Activated naive CD8-positive, alpha-beta T cell treated with anti-CD3 and anti-CD28 coated beads, Interleukin-2, amount 50 U/mL, for 16 hours (primary cell): ENCODE data around the gene ASTN2.

Source experiments
- DNase-seq: peaks from one replicate; pipeline ENCODE4 v3.0.0-alpha.2; 2020; ENCODE audit warnings: low read depth, low spot score

Gene ASTN2

DNA sequence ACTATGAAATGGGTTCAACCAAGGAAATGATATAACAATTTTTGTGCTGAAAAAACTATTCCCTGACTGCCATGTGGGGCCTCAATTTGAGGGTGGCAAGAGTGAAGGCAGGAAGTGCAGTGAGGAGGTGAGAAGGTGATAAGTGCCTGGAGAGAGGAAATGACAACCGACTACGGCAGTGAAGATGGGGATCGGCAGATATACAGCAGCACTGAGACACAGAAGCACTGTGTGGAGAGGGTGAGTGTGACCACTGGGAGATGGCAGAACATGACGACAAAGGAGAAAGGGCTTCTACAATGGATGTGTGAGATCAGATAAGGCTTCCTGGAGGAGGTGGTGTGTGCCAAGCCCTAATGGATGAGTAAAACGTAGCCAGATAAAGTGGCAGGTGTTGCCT is 456.0 kb downstream of the ASTN2 start:
- no peak for DNase-seq

DNA sequence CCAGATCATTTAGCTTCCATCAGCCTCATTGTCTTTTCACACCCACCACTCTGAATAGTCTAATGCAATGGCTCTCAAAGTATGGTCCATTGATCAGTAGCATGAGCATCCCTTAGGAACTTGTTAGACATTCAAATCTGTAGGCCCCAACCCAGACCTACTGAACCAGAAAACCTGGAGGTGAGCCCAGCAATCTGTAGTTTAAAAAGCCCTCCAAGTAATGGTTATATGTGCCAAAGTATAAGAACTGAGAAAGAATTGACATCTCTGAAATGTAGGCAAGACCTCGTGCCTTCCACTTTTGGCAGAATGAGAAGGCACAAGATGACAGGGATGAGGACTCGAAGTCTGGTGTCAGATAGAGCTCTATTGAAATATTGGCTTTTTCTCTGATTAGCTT is 460.1 kb downstream of the ASTN2 start:
- DNase-seq: no peak

- no peak for DNase-seq
Observed at GRCh38 chr9:116953271-116953670, 461.6 kb downstream of the ASTN2 start.

- DNase-seq: no peak
Observed at GRCh38 chr9:116952436-116952810, 462.4 kb downstream of the ASTN2 start.

GRCh38 chr9:116951588-116952435 is 463.0 kb downstream of the ASTN2 start:
- DNase-seq: no peak

DNA sequence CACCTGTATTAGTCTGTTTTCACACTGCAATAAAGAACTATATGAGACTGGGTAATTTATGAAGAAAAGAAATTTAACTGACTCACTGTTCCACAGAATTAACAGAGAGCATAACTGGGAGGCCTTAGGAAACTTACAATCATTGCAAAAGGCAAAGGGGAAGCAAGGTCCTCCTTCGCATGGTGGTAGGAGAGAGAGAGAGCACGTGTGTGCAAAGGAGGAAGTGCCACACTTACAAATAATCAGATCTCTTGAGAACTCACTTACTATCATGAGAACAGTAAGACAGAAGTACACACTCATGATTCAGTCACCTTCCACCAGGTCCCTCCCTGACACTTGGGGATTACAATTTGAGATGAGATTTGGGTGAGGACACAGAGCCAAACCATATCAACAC is 469.0 kb downstream of the ASTN2 start:
- no peak for DNase-seq

GRCh38 chr9:116944714-116945534 is 469.9 kb downstream of the ASTN2 start:
- DNase-seq: no peak

- DNase-seq: no peak
Observed at GRCh38 chr9:116943970-116944369, 470.9 kb downstream of the ASTN2 start.

DNA sequence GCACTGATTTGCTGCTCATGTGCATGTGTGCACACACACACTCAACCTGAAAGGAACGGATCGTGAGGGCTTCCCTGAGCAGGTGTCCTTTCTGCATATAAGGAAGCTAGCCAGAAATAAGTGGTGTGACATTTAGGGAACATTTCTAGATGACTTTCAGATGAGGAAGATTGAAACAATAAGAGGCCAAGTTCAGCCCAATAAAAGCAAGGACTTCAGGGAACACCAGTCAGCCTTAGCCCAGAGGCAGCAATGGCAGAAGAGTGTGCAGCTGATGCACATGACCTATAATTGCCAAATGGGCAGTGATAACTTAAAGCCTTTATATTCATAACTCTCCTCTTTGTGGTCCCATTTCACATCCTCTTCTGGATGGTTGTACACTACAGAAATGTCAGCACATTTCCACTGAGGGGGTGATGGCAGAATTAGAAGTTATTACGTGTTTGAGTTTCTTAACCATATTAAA is 472.2 kb downstream of the ASTN2 start:
- DNase-seq: no peak

DNA sequence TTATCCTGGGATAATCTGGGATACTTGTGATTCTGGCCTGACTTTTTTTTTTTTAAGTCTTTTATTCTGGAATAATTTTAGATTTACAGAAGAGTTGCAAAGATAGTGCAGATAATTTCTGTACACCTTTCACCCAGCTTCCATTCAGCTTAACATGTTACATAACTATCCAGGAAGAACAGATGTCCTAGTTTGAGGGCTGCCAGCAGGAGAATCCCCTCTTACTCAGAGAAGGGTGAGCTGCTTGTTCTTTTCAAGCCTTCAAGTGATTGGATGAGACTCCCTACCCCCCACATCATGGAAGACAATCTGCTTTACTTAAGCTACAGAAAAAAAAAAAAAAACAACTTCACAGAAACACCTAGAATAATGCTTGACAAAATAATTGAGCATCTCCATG is 473.6 kb downstream of the ASTN2 start:
- no peak for DNase-seq

- no peak for DNase-seq
Observed at GRCh38 chr9:116940614-116941215, 474.1 kb downstream of the ASTN2 start.

- DNase-seq: no peak
Observed at GRCh38 chr9:116939614-116940013, 475.2 kb downstream of the ASTN2 start.

GRCh38 chr9:116939161-116939560 is 475.7 kb downstream of the ASTN2 start:
- no peak for DNase-seq

GRCh38 chr9:116937361-116937760 is 477.5 kb downstream of the ASTN2 start:
- DNase-seq: no peak

DNA sequence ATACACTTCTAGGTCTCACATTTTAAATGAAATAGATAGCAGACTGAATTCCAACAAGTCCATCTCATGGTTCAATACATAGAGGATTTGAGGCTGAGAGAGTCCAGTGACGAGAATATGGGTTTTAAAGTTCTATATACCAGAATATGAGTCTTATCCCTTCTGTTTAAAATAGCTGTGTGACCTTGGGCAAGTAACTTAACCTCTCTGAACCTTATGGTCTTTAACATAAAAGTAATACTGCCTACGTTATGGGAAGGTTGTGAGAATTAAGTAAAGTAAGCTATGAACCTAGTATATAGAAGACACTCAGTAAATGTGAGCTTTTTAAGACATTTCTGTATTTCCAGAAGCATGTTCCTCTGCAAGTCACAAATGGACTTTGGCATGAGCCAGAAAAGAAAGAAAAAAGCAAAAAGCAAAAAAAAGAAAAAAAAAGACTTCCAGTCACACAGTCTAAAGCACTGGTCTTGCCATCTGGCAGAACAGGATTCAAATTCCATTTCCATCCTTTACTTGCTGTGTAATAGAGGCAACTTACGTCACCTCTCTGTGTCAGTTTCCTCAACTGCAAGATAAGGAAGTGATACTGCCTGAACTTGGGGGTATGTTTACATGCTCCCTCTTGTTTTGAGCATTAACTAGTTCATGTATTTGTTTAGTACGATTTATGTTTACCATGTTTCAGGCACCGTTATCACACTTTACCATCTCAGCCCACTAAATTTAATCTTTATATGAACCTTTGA is 479.5 kb downstream of the ASTN2 start:
- no peak for DNase-seq

- no peak for DNase-seq
Observed at GRCh38 chr9:116934131-116934530, 480.7 kb downstream of the ASTN2 start.

- DNase-seq: no peak
Observed at GRCh38 chr9:116933251-116933650, 481.6 kb downstream of the ASTN2 start.

GRCh38 chr9:116929621-116930020 is 485.2 kb downstream of the ASTN2 start:
- no peak for DNase-seq

DNA sequence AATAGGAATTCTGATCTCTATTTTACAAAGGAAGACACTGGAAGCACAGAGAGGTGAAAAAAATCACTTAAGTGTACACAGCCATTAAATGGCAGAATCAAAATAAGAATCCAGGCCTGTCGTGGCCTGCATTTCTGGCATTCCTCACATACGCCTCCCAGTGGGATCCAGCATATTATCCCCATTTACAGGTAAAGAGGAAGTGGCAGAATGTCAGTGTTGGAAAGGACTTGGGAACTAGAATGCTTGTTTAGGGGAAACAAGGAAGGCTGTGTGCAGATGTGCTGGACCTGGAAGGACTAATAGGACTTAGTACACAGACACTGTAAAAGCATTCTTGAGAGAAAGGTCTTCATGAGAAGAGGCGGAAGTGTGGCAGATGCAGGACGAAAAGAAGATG is 486.0 kb downstream of the ASTN2 start:
- no peak for DNase-seq

DNA sequence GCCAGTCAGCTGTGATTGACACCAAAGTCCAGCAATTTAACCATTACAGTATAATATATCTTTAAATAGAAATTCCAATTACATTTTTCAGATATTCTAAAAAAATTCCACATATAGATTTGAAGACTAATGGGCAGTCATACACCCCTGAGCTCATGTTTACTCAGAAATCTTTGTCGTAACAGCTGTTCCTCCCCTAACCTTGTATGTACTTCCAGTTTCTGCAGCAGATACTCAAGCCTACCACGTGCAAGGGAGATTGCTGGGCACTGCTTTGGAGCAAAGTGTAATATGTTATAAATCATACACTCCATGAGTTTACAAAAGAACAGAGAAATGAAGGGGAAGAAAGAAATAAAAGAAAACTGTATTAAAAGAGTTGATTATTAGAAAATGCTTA is 486.6 kb downstream of the ASTN2 start:
- DNase-seq: no peak

DNA sequence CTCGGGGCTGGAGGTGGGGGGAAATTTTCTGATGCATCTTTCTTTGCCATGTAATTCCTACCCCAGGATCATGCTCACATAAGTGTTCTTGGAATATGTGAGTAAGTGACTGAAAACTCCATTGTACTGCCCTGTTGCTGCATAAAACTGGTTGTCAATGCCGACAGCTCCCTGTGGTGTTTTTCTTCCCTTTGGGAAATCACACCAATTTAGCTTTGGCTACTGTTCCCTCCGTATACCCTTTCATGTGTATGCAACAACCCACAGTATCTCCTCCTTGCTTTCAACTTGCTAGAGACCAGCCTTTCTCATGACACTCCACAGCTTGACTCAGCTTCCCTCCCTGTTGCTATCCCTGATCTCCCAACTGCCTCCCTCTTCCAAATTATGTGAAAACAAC is 487.1 kb downstream of the ASTN2 start:
- DNase-seq: no peak

DNA sequence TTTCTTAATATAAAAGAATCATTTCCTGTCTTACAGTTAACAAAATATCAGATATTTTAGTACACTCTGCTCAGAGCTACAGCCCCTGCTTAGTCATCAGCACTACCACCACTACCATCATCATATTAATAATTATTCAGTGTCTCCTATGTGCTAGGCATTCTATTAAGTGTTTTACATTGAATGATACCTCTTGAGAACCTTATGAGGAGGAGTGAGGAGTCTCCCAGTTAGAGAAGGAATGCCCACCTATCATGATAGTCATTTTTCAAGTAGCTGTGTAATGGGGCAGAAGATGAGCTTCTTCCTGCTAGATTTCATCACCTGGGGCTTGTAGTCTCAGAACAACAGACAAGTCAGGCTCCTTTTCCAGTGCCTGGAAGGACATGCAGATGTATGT is 489.7 kb downstream of the ASTN2 start:
- DNase-seq: no peak
